Esophagus squamous epithelium (tissue), 5 donors: ENCODE data around the gene RNASE3. TPM values are rescaled to one million over a fixed set of nuclear protein-coding genes. Genes with fewer than 3 reads are reported as not detected.

ENCODE experiments used
- DNase-seq: peaks from one replicate; lab custom pipeline; 2025; lab: John Stamatoyannopoulos, UW
- H3K27ac ChIP-seq, 4 donors: fragments of 200-600 bp; sonication (generic); one replicate each; pipeline ENCODE4 v1.5.1; 2016 to 2019; ENCODE audit warnings: mild to moderate bottlenecking in 1 of 4
- H3K27me3 ChIP-seq, 4 donors: fragments of 200-600 bp; sonication (generic); 1 replicate in 3 of 4; 2 replicates in 1 of 4; pipeline versions ENCODE4 v1.5.1 to v1.6.0; 2017 to 2021; ENCODE audit warnings: antibody characterized with exemption in 1 of 4
- H3K36me3 ChIP-seq, 3 donors: fragments of 200-600 bp; sonication (generic); one replicate each; pipeline ENCODE4 v1.5.1; 2016 to 2019
- H3K4me1 ChIP-seq, 3 donors: fragments of 200-600 bp; sonication (generic); one replicate each; pipeline ENCODE4 v1.5.1; 2017 to 2019
- H3K4me3 ChIP-seq, 4 donors: fragments of 200-600 bp; sonication (generic); 1 replicate in 3 of 4; 2 replicates in 1 of 4; pipeline ENCODE4 v1.5.1; 2016 to 2019; ENCODE audit warnings: mild to moderate bottlenecking in 2 of 4, moderate library complexity in 1 of 4
- H3K9me3 ChIP-seq, 3 donors: fragments of 200-600 bp; sonication (generic); one replicate each; pipeline ENCODE4 v1.5.1; 2016 to 2019
- POLR2A ChIP-seq, 4 donors: fragments of 450-650 bp; IDR thresholded peaks; one replicate each; pipeline ENCODE4 v1.6.1; 2017; ENCODE audit warnings: antibody characterized with exemption in 4 of 4, mild to moderate bottlenecking in 4 of 4, moderate library complexity in 3 of 4
- WGBS, 2 donors: methylation state at CpG; one replicate each; pipeline ENCODE4 v1.1.5; 2018; 5-methylcytosine and 5-hydroxymethylcytosine counted together
- intact Hi-C: fragments of 100-400 bp; cut with DNase I; formaldehyde crosslinking; loops from one replicate; pipeline ENCODE4 v1.15.0; 2022
- total RNA-seq, 4 donors: library from RNA; depleted of rRNA; stranded (reverse); fragments of >200 nt; gene quantifications; one replicate each; pipeline ENCODE4 v1.1.0, GENCODE V29; 2016
- TF ChIP-seq, protein P1 (sequence below), 6 experiments: fragments of 450-650 bp in 4 of 6; fragments of 200-600 bp in 2 of 6; sonication (generic) in 2 of 6; IDR thresholded peaks; one replicate each; pipeline ENCODE4 v1.5.1; 2016 to 2019; ENCODE audit warnings: antibody characterized with exemption in 6 of 6, mild to moderate bottlenecking in 4 of 6, moderate library complexity in 4 of 6
- donor health status: DM: yes; HTN: yes; CAD: no.

Gene RNASE3
- total RNA-seq, 4 donors from 2014 or later, result not detected

DNA sequence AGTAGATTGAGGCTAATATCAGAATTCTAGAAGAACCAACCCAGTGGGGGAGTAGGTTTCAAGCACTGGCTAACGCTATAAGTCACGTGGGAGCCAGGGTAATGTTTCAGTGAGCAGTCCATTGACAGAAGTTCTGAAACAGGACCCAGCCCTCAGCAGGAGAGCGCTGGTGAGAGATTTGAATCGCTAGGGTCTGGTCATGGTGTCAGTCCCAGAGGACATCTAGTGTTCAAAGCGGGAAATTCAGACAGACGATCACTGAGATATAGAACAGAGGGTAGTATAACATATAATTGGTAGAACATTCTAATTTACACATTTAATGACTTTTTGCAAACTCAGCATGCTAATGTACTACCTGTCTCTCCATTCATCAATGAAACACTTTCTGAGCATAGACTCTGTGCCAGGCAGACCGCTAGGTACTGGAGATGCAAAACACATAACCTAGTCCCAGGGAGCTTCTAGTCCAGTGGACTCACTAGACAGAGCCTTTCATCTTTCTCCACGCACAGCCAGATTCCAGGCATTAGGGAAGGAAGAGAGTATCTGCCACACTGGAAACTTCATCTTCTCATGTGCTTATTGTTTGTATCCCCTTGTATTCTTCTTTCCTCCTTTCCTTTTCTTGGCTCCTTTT, 35.4 kb upstream of the RNASE3 start:
- 7 to 13% methylated on average over 8 of the region's 8 CpGs for WGBS, 2 donors
- H3K4me3 ChIP-seq, result no peak overlapping the region
- H3K27me3 ChIP-seq, result peaks cover 0 to 28% (median 0%) of the 10 kb centered on the region in 4 donors
- peaks cover 0 to 10% (median 0%) of the 10 kb centered on the region in 3 donors for H3K4me1 ChIP-seq
- DNase-seq, result peak; percentile 5
- no peaks in the 10 kb centered on the region for H3K36me3 ChIP-seq
- intact Hi-C loops, result loop anchor here (5.0 kb wide), 2 partner anchors 112 to 158 kb away; no protein-coding TSS in a partner anchor
- no peak for TF ChIP-seq POLR2A (IDR thresholded peaks at IDR 0.05)
- TF ChIP-seq, protein P1, sequence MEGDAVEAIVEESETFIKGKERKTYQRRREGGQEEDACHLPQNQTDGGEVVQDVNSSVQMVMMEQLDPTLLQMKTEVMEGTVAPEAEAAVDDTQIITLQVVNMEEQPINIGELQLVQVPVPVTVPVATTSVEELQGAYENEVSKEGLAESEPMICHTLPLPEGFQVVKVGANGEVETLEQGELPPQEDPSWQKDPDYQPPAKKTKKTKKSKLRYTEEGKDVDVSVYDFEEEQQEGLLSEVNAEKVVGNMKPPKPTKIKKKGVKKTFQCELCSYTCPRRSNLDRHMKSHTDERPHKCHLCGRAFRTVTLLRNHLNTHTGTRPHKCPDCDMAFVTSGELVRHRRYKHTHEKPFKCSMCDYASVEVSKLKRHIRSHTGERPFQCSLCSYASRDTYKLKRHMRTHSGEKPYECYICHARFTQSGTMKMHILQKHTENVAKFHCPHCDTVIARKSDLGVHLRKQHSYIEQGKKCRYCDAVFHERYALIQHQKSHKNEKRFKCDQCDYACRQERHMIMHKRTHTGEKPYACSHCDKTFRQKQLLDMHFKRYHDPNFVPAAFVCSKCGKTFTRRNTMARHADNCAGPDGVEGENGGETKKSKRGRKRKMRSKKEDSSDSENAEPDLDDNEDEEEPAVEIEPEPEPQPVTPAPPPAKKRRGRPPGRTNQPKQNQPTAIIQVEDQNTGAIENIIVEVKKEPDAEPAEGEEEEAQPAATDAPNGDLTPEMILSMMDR (IDR thresholded peaks at IDR 0.05), result peak; percentile 52 to 81 (median 75)
- H3K9me3 ChIP-seq, result no peaks in the 10 kb centered on the region
- H3K27ac ChIP-seq, result no peak overlapping the region

DNA sequence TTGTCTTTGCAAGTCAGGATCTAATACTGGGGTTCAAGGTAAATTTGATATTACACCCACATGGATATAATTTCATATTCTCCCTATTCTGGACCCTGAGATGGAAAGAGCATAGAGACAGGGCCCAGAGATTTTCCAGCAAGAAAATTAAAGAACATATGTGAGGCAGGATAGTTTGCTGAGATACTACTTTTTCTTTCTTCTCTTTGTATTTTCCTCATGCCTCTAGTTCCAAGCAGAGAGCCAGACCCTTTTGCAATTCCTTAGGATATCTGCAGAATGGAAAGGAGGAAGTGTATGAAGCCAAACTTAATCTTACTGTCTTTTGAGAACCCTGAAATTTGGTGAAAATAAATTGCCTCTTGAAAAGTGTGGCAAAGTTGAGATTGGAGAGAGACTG, 34.0 kb upstream of the RNASE3 start:
- peaks cover 0 to 10% (median 0%) of the 10 kb centered on the region in 3 donors for H3K4me1 ChIP-seq
- H3K4me3 ChIP-seq, result no peak overlapping the region
- peaks cover 0 to 28% (median 0%) of the 10 kb centered on the region in 4 donors for H3K27me3 ChIP-seq
- DNase-seq, result no peak
- intact Hi-C loops, result loop anchor here (5.0 kb wide), 2 partner anchors 110 to 160 kb away; no protein-coding TSS in a partner anchor
- TF ChIP-seq POLR2A (IDR thresholded peaks at IDR 0.05), result no peak
- TF ChIP-seq, protein P1 (IDR thresholded peaks at IDR 0.05), result no peak
- H3K36me3 ChIP-seq, result no peaks in the 10 kb centered on the region
- no peaks in the 10 kb centered on the region for H3K9me3 ChIP-seq
- no peak overlapping the region for H3K27ac ChIP-seq

DNA sequence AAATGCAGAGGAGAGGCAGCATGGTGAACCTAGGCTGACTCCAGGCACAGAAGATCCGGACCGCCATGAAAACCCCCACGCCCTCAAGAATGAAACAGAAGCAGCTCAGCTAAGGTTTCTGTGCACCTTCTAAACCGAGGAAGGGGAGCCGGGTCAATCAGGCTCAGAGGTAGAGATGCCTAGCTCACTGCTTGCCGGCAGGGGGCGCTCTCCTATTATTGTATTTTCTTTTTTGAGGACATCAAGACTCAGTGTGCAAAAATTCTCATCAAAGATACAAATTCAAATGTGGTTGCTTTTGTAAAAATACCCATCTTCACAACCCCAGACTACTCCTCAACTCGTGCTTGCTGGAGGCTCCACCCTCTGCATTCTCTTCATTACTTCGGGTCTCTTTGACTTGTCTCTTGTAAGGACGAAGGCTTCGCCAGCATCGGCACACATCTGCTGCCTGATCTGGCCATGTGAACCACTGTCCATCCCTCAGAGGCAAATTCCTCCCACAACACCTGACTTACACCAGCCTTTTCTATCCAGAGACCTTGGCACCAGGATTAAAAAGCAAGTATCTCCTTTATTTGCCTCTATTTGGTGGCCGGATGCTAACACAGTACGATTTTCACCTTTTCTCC, 33.4 kb upstream of the RNASE3 start:
- H3K27ac ChIP-seq, result no peak overlapping the region
- TF ChIP-seq, protein P1 (IDR thresholded peaks at IDR 0.05), result peak; percentile 82 to 95 (median 88)
- no peak for TF ChIP-seq POLR2A (IDR thresholded peaks at IDR 0.05)
- H3K4me1 ChIP-seq, result peaks cover 0 to 10% (median 0%) of the 10 kb centered on the region in 3 donors
- DNase-seq, result peak; percentile 1
- no peaks in the 10 kb centered on the region for H3K9me3 ChIP-seq
- no peaks in the 10 kb centered on the region for H3K36me3 ChIP-seq
- no peak overlapping the region for H3K4me3 ChIP-seq
- H3K27me3 ChIP-seq, result peaks cover 0 to 28% (median 0%) of the 10 kb centered on the region in 4 donors
- 30 to 33% methylated on average over 14 of the region's 14 CpGs for WGBS, 2 donors
- intact Hi-C loops, result loop anchor here (5.0 kb wide), 2 partner anchors 110 to 160 kb away; no protein-coding TSS in a partner anchor

DNA sequence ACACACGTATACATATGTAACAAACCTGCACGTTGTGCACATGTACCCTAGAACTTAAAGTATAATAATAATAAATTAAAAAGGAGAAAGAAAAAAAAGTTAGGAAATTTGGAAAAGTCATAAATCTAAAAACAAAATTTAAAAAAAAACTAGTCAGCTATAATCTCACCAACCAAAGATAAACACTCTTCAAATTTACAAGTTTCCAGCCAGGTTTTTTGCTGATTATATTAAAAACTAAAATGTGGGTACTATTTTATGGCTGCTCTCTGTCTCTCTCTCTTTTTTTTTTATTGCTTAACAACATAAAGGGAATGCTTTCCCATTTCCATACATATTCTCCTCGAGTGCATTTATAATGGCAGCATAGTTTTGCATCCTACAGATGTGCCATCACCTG, 25.0 kb upstream of the RNASE3 start:
- WGBS, 2 donors, result 70 to 74% methylated on average over 3 of the region's 3 CpGs
- no peak for DNase-seq

More for the DNA sequence above, 25.0 kb upstream of the RNASE3 start:
- TF ChIP-seq, protein P1 (IDR thresholded peaks at IDR 0.05), result no peak
- no peak for TF ChIP-seq POLR2A (IDR thresholded peaks at IDR 0.05)
- Histone ChIP-seq H3K4me3 (no peak overlapping the region), H3K27ac (no peak overlapping the region), H3K27me3 (peaks cover 0 to 14% (median 0%) of the 10 kb centered on the region in 4 donors), H3K36me3 (no peaks in the 10 kb centered on the region), H3K4me1 (no peaks in the 10 kb centered on the region), H3K9me3 (no peaks in the 10 kb centered on the region)
- intact Hi-C loops, result no loop called here
